LNCAP (cell line): ENCODE results near the gene CDH4.

Source experiments
- TF ChIP-seq, protein P1 (sequence below): fragments of 450-650 bp; IDR thresholded peaks from 2 replicates; pipeline ENCODE4 v1.5.1; 2017; ENCODE audit warnings: mild to moderate bottlenecking

Gene CDH4

DNA sequence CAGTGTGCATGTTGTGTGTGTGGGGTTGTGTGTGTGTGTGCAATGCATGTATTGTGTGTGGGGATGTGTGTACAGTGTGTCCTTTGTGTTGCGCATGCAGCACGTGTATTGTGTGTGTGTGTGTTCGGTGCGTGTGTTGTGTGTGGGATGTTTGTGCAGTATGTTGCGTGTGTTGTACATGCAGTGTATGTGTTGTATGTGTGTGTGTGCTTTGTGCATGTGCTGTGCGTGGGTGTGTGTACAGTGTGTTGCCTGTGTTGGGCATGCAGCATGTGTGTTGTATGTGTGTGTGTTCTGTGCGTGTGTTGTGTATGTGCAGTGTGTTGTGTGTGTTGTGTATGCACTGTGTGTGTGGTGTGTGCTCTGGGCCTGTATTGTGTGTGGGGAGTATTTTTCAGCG lies 52.7 kb downstream of the CDH4 start:
- TF ChIP-seq, protein P1, sequence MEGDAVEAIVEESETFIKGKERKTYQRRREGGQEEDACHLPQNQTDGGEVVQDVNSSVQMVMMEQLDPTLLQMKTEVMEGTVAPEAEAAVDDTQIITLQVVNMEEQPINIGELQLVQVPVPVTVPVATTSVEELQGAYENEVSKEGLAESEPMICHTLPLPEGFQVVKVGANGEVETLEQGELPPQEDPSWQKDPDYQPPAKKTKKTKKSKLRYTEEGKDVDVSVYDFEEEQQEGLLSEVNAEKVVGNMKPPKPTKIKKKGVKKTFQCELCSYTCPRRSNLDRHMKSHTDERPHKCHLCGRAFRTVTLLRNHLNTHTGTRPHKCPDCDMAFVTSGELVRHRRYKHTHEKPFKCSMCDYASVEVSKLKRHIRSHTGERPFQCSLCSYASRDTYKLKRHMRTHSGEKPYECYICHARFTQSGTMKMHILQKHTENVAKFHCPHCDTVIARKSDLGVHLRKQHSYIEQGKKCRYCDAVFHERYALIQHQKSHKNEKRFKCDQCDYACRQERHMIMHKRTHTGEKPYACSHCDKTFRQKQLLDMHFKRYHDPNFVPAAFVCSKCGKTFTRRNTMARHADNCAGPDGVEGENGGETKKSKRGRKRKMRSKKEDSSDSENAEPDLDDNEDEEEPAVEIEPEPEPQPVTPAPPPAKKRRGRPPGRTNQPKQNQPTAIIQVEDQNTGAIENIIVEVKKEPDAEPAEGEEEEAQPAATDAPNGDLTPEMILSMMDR, result no peak

DNA sequence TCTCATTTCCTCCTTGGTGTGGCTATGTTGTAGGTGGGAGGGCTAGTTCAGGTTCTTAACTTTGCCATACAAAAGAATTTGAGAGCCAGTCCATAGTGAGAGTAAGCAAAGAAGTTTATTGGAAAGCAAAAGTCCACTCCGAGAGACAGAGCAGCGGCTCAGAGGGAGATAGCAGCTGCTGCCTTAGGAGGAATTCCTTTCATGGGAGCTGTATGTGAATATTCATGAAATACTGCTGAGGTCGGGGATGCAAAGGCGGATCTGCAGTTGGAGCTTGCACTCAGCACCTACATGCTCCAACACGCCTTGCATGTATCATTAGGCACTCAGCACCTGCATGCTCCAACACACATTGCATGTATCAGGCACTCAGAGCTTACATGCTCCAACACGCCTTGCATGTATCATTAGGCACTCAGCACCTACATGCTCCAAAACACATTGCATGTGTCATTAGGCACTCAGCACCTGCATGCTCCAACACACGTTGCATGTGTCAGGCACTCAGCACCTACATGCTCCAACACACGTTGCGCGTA lies 54.9 kb downstream of the CDH4 start:
- TF ChIP-seq, protein P1, result no peak

DNA sequence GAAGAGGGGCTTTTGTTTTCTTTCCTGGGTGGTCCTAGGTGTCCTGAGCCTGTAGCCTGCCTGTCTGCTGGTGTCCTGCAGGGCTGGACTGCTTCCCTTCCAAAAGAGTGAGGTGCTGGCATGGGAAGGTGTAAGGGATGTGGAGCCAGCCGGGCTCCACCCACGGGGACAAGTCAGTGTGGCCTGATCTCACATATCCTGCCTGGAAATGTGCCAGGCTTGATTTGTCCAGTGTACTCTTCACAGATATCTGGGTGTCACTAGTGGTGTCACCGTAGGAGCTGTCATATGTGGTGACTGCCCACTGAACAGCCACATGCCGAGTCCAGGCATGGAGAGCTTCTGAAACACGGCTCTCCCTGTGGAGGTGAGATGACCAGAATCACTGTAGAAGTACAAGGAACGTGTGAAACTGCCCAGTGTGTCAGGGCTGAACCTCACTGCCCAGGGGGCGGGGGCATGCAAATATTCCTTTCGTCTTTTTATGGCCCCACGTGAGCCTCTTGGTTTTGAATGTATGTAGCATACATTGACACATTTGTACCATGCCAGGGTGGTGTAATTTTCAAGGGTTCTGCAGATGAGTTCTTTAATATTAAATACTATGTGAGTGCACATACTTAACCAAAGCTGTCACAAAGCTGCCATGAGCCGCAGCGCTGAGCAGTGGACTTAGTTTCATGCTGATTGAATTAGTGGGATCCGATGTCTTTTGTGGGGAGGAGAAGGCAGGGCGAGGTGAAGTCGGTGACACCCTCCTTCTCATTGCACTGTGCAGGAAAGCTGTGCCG lies 55.8 kb downstream of the CDH4 start:
- TF ChIP-seq, protein P1, result no peak

DNA sequence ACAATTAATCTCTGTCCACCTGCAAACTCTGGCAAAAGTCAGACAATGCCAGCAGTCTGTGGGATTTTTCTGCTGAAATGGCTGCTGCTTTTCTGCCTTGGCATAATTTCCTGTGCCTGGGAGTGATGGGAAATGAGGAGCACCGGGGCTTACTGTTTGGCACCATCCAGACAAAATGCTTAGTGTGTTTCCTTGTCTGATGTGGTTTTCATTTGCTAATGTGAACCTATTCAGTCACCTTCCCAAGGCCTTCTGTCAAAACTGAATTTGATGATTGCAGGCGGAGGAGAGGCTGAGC lies 56.4 kb downstream of the CDH4 start:
- TF ChIP-seq, protein P1, result no peak

DNA sequence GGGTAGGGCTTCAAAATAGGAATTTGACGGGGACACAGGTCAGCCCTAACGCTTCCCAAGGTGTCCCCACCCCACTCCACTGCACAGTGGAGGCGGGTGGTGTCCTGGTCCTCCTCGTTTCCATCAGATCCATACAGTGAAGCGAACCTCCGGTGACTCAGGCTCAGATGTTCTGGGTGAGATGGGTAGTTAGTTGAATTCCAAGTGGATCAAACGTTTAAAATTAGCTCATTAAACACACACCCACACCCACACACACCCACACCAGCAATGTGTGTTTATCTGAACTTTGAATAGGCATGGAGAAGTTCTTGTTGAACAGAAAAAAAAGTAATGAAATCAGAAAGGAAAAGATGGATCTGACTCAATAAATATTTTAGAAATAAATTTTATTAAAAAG lies 58.9 kb downstream of the CDH4 start:
- TF ChIP-seq, protein P1, result no peak

DNA sequence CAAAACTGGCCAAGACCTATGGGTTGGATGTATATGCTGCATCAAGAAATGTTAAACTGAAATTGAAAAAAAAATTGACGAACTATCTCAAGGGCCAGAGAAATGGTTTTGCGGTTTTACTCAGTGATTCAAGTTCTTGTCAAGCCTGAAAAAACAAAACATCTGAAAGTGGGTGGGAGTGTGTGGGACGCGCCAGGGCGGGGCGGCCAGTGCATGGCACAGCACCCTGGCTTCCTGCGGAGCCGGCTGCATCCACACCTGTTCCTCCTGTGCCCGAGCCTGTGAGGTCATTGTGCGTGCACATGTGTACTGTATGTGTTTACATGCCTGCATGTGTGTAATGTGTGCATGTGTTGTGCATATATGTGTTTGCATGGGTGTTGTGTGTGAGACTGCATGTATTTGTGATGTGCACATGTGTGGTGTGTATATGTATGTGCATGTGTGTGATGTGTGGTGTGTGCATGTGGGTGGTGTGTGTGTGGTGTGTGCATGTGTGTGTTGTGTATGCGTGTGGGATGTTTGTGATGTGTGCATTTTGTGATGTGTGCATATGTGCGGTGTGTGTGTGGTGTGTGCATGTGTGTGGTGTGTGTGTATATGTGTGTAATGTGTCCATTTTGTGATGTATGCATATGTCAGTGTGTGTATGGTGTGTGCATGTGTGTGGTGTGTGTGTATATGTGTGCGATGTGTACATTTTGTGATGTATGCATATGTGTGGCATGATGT lies 59.8 kb downstream of the CDH4 start:
- TF ChIP-seq, protein P1, result no peak

DNA sequence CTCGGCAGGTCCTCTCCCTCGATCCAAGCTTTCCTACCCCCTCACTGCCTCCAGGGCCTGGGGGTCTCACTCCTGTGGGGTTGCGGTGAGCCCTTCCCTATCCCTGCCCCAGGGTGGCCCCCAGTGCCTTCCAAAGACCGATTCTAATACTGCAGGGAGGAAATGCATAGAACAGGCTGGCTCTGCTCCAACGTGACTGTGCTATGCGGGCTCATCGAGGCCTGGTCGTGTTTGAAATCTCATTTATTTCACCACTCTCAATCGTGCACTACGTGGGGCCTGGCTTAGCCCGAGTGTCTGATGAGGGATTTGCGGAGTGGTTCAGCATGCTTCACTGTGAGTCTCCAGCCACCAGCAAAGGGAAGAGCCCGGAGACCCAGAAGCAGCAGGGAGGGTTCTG lies 60.9 kb downstream of the CDH4 start:
- TF ChIP-seq, protein P1, result no peak
